HEK293 (cell line): ENCODE data around the gene NCKAP5L.

Experiments used
- CTCF ChIA-PET: fragments of 350-600 bp; formaldehyde crosslinking; extraction: SDS; loops from one replicate; lab custom pipeline; 2021; ENCODE audit warnings: antibody characterized with exemption; lab: Yijun Ruan, JAX
- POLR2A ChIA-PET: fragments of 300-600 bp; formaldehyde crosslinking; extraction: SDS; loops from one replicate; lab custom pipeline; 2020; ENCODE audit warnings: antibody characterized with exemption, inconsistent platforms; lab: Yijun Ruan, JAX
- H3K27ac ChIP-seq: fragments of 200-500 bp; sonication (Bioruptor generic); 2 replicates; pipeline ENCODE4 v1.5.1; 2014; ENCODE audit warnings: low read depth, low read length, control low read depth, inconsistent platforms; ENCODE audit errors: extremely low read depth
- H3K36me3 ChIP-seq, 2 experiments: fragments of 200-500 bp in 1 of 2; sonication (Bioruptor generic) in 1 of 2; 1 replicate in 1 of 2; 2 replicates in 1 of 2; pipeline ENCODE4 v1.5.1; 2014 to 2017; ENCODE audit warnings: inconsistent platforms in 2 of 2, low read length in 2 of 2; ENCODE audit not compliant: control insufficient read depth in 2 of 2, insufficient read depth in 1 of 2
- H3K4me1 ChIP-seq: fragments of 200-500 bp; sonication (Bioruptor generic); 2 replicates; pipeline ENCODE4 v1.5.1; 2014; ENCODE audit warnings: mild to moderate bottlenecking, low read length, inconsistent platforms; ENCODE audit not compliant: control insufficient read depth, insufficient read depth
- H3K4me3 ChIP-seq: 2 replicates; pipeline ENCODE4 v1.5.1; 2011; ENCODE audit warnings: low read depth, mild to moderate bottlenecking, control low read depth, low read length, moderate library complexity
- H3K9me3 ChIP-seq: fragments of 200-500 bp; sonication (Bioruptor generic); 2 replicates; pipeline ENCODE4 v1.5.1; 2014; ENCODE audit warnings: low read depth, low read length, inconsistent platforms; ENCODE audit not compliant: control insufficient read depth, insufficient read depth
- AEBP2 ChIP-seq: fragments of 450-650 bp; formaldehyde crosslinking; IDR thresholded peaks from 2 replicates; pipeline ENCODE4 v1.5.1; 2016; ENCODE audit warnings: missing biosample characterization, missing genetic modification characterization, borderline replicate concordance
- BCL11A ChIP-seq: fragments of 450-650 bp; formaldehyde crosslinking; IDR thresholded peaks from 2 replicates; pipeline ENCODE4 v1.5.1; 2016; ENCODE audit warnings: low read depth, missing biosample characterization, missing genetic modification characterization
- CTCF ChIP-seq: fragments of 450-650 bp; formaldehyde crosslinking; IDR thresholded peaks from 2 replicates; pipeline ENCODE4 v1.5.1; 2016; ENCODE audit warnings: missing biosample characterization, missing genetic modification characterization
- HOXD13 ChIP-seq: sonication (generic); formaldehyde crosslinking; IDR thresholded peaks from 2 replicates; pipeline ENCODE4 v1.8.0; 2022; ENCODE audit warnings: missing genetic modification reagents, borderline replicate concordance
- KLF1 ChIP-seq: fragments of 450-650 bp; formaldehyde crosslinking; IDR thresholded peaks from 2 replicates; pipeline ENCODE4 v1.5.1; 2016; ENCODE audit warnings: missing biosample characterization, missing genetic modification characterization
- KLF7 ChIP-seq: fragments of 450-650 bp; formaldehyde crosslinking; IDR thresholded peaks from 2 replicates; pipeline ENCODE4 v1.5.1; 2016; ENCODE audit warnings: missing biosample characterization, missing genetic modification characterization, borderline replicate concordance
- MZF1 ChIP-seq: fragments of 450-650 bp; formaldehyde crosslinking; IDR thresholded peaks from 2 replicates; pipeline ENCODE4 v1.5.1; 2017; ENCODE audit warnings: missing biosample characterization, missing genetic modification characterization, borderline replicate concordance
- PRDM6 ChIP-seq: fragments of 450-650 bp; formaldehyde crosslinking; IDR thresholded peaks from 2 replicates; pipeline ENCODE4 v1.5.1; 2017; ENCODE audit warnings: missing biosample characterization, missing genetic modification characterization
- RBAK ChIP-seq: fragments of 450-650 bp; formaldehyde crosslinking; IDR thresholded peaks from 2 replicates; pipeline ENCODE4 v1.5.1; 2016; ENCODE audit warnings: missing biosample characterization, missing genetic modification characterization
- SP7 ChIP-seq: fragments of 450-650 bp; formaldehyde crosslinking; IDR thresholded peaks from 2 replicates; pipeline ENCODE4 v1.5.1; 2016; ENCODE audit warnings: missing biosample characterization, missing genetic modification characterization
- ZBTB20 ChIP-seq: fragments of 450-650 bp; formaldehyde crosslinking; IDR thresholded peaks from 2 replicates; pipeline ENCODE4 v1.5.1; 2016; ENCODE audit warnings: missing biosample characterization, missing genetic modification characterization
- ZBTB21 ChIP-seq: fragments of 450-650 bp; formaldehyde crosslinking; IDR thresholded peaks from 2 replicates; pipeline ENCODE4 v1.5.1; 2017; ENCODE audit warnings: missing biosample characterization, missing genetic modification characterization
- ZBTB48 ChIP-seq: fragments of 450-650 bp; formaldehyde crosslinking; IDR thresholded peaks from 2 replicates; pipeline ENCODE4 v1.5.1; 2016; ENCODE audit warnings: missing biosample characterization, missing genetic modification characterization
- ZFP69B ChIP-seq: fragments of 450-650 bp; formaldehyde crosslinking; IDR thresholded peaks from 2 replicates; pipeline ENCODE4 v1.5.1; 2016; ENCODE audit warnings: missing biosample characterization, missing genetic modification characterization
- ZNF202 ChIP-seq: fragments of 450-650 bp; formaldehyde crosslinking; IDR thresholded peaks from 2 replicates; pipeline ENCODE4 v1.5.1; 2016; ENCODE audit warnings: missing biosample characterization, missing genetic modification characterization, borderline replicate concordance
- ZNF266 ChIP-seq: fragments of 450-650 bp; formaldehyde crosslinking; IDR thresholded peaks from 2 replicates; pipeline ENCODE4 v1.5.1; 2016; ENCODE audit warnings: missing biosample characterization, missing genetic modification characterization, low read depth
- ZNF335 ChIP-seq: fragments of 450-650 bp; formaldehyde crosslinking; conservative IDR thresholded peaks from 2 replicates; pipeline ENCODE4 v1.5.1; 2016; ENCODE audit warnings: missing biosample characterization, missing genetic modification characterization
- ZNF521 ChIP-seq: fragments of 450-650 bp; formaldehyde crosslinking; IDR thresholded peaks from 2 replicates; pipeline ENCODE4 v1.5.1; 2017; ENCODE audit warnings: missing biosample characterization, mild to moderate bottlenecking, missing genetic modification characterization
- ZNF544 ChIP-seq: fragments of 450-650 bp; formaldehyde crosslinking; IDR thresholded peaks from 2 replicates; pipeline ENCODE4 v1.5.0; 2017; ENCODE audit warnings: missing biosample characterization, missing genetic modification characterization
- ZNF571 ChIP-seq: fragments of 450-650 bp; formaldehyde crosslinking; IDR thresholded peaks from 2 replicates; pipeline ENCODE4 v1.5.0; 2017; ENCODE audit warnings: missing biosample characterization, missing genetic modification characterization
- ZNF639 ChIP-seq: fragments of 450-650 bp; formaldehyde crosslinking; IDR thresholded peaks from 2 replicates; pipeline ENCODE4 v1.5.1; 2016; ENCODE audit warnings: missing biosample characterization, missing genetic modification characterization
- ZNF658 ChIP-seq: fragments of 450-650 bp; formaldehyde crosslinking; IDR thresholded peaks from 2 replicates; pipeline ENCODE4; 2016; ENCODE audit warnings: missing biosample characterization, missing genetic modification characterization
- ZNF785 ChIP-seq: fragments of 450-650 bp; formaldehyde crosslinking; IDR thresholded peaks from 2 replicates; pipeline ENCODE4 v1.5.1; 2016; ENCODE audit warnings: missing biosample characterization, missing genetic modification characterization
- TF ChIP-seq, protein P1 (sequence below): fragments of 450-650 bp; formaldehyde crosslinking; IDR thresholded peaks from 2 replicates; pipeline ENCODE4 v1.5.1; 2016; ENCODE audit warnings: missing biosample characterization, missing genetic modification characterization

NCKAP5L gene

DNA sequence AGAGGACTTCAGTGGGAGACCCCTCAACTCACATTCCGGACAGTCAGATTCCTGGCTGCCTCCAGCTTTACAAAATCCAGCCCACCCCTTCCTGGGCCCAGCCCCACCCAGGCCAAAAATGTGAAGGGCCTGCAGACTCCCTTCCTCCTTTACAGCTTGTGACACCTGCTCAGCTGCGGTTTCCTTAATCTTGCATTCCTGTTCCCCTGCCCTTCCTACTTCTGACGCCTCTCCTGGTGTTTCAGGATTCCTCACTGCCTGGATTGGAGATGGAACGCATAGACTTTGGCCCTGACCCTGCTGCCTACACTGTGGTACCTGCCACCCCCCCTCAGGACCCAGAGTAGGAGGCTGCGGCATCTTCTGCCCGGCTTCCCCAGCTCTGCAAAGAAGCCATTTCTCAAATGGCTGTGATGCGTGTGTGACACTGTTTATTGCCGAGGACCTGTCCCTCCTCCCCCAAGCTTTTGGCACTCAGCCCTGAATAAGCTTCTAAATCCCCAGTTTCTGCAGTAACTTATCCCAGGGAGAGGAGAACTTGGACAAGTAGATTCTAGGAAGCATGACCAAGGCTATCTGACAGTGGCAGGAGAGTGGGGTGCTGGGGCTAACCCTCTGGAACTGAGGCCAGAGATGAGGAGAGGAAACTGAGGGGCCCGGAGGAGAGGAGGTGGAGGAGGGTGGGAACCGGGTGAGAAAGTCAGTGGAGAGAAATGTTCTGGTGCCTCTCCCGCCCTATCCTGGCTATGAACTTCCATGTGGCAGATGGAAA is 39.5 kb upstream of the NCKAP5L start:
- CTCF ChIA-PET = interaction anchor here (0.6 to 6.1 kb wide), 39 partner anchors 13 to 207 kb away, joined by 3 to 99 read pairs (median 7); partner anchors contain the start of genes AQP2 and BCDIN3D
- Histone ChIP-seq H3K9me3 (no peaks in the 10 kb centered on the region), H3K36me3 (no peaks in the 10 kb centered on the region), H3K27ac (peak overlapping the region; percentile 63; the same call in 1 of the 2 replicates), H3K4me1 (peaks cover 14% of the 10 kb centered on the region), H3K4me3 (no peak overlapping the region)
- TF ChIP-seq PRDM6 (tag by site-specific recombination) (no peak), ZFP69B (tag by site-specific recombination) (no peak), ZBTB48 (0 out of 2 replicates have a peak, but pooled peaks have one; percentile 8), SP7 (tag by site-specific recombination) (peak; percentile 10; the same call in 1 of the 2 replicates), BCL11A (tag by site-specific recombination) (no peak), ZBTB21 (tag by site-specific recombination) (no peak), ZNF266 (tag by site-specific recombination) (no peak), HOXD13 (CRISPR knock-in tag) (no peak), ZNF785 (tag by site-specific recombination) (no peak), ZBTB20 (tag by site-specific recombination) (peak; percentile 28; the same call in 1 of the 2 replicates), CTCF (no peak), KLF1 (peak; percentile 74; the same call in 1 of the 2 replicates), MZF1 (peak; percentile 67), ZNF521 (tag by site-specific recombination) (no peak)
- POLR2A ChIA-PET = interaction anchor here (0.5 to 2.0 kb wide), 4 partner anchors 21 to 330 kb away, joined by 3 to 6 read pairs (median 4); no protein-coding TSS in a partner anchor

- ChIA-PET CTCF (interaction anchor here (0.6 to 6.1 kb wide), 53 partner anchors 9 to 1444 kb away, joined by 3 to 99 read pairs (median 5); partner anchors contain the start of genes AQP2 and BCDIN3D), POLR2A (interaction anchor here (0.5 to 2.0 kb wide), 5 partner anchors 20 to 330 kb away, joined by 3 to 6 read pairs (median 4); no protein-coding TSS in a partner anchor)
- no peak overlapping the region for H3K27ac ChIP-seq
- H3K4me1 ChIP-seq = peaks cover 14% of the 10 kb centered on the region
- H3K9me3 ChIP-seq = no peaks in the 10 kb centered on the region
- H3K36me3 ChIP-seq = no peaks in the 10 kb centered on the region
- no peak overlapping the region for H3K4me3 ChIP-seq
- TF ChIP-seq ZNF202 (tag by site-specific recombination) = no peak
- TF ChIP-seq ZNF544 = no peak
- TF ChIP-seq RBAK (tag by site-specific recombination) = no peak
- TF ChIP-seq, protein P1, sequence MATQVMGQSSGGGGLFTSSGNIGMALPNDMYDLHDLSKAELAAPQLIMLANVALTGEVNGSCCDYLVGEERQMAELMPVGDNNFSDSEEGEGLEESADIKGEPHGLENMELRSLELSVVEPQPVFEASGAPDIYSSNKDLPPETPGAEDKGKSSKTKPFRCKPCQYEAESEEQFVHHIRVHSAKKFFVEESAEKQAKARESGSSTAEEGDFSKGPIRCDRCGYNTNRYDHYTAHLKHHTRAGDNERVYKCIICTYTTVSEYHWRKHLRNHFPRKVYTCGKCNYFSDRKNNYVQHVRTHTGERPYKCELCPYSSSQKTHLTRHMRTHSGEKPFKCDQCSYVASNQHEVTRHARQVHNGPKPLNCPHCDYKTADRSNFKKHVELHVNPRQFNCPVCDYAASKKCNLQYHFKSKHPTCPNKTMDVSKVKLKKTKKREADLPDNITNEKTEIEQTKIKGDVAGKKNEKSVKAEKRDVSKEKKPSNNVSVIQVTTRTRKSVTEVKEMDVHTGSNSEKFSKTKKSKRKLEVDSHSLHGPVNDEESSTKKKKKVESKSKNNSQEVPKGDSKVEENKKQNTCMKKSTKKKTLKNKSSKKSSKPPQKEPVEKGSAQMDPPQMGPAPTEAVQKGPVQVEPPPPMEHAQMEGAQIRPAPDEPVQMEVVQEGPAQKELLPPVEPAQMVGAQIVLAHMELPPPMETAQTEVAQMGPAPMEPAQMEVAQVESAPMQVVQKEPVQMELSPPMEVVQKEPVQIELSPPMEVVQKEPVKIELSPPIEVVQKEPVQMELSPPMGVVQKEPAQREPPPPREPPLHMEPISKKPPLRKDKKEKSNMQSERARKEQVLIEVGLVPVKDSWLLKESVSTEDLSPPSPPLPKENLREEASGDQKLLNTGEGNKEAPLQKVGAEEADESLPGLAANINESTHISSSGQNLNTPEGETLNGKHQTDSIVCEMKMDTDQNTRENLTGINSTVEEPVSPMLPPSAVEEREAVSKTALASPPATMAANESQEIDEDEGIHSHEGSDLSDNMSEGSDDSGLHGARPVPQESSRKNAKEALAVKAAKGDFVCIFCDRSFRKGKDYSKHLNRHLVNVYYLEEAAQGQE (tag by site-specific recombination) = no peak
- TF ChIP-seq ZNF639 = no peak
- TF ChIP-seq ZNF571 (tag by site-specific recombination) = no peak
- TF ChIP-seq KLF7 (tag by site-specific recombination) = 0 out of 2 replicates have a peak, but pooled peaks have one; percentile 8
- TF ChIP-seq AEBP2 (tag by site-specific recombination) = no peak
- TF ChIP-seq ZNF335 = no peak
- TF ChIP-seq ZNF658 = no peak
Observed at GRCh38 chr12:49866859-49867569, 38.8 kb upstream of the NCKAP5L start.
